ENCODE results near the gene COMTD1. TPM values are rescaled to one million over a fixed set of nuclear protein-coding genes. Genes with fewer than 3 reads are reported as not detected.
A peak's percentile ranks its signal among the peaks of the same experiment; 100 is the strongest.

Gene COMTD1
- total and polyA plus RNA-seq, 2 of the 13 experiments (the other 11 are each of a cell fraction or from before 2014, with no cell fraction given) = 11.8 to 18.4 TPM

GRCh38 chr10:75272896-75273295, 37.1 kb upstream of the COMTD1 start (continued):
- no peak for TF ChIP-seq CREM (IDR thresholded peaks at IDR 0.05)
- no peak for TF ChIP-seq CREM (CRISPR knock-in tag; IDR thresholded peaks at IDR 0.05)
- 0 out of 2 replicates have a peak, but pooled peaks have one; percentile 16 for TF ChIP-seq IKZF5 (CRISPR knock-in tag; IDR thresholded peaks at IDR 0.05)
- TF ChIP-seq TEAD2 (CRISPR knock-in tag; IDR thresholded peaks at IDR 0.05) = no peak
- TF ChIP-seq ZNF317 (CRISPR knock-in tag; IDR thresholded peaks at IDR 0.05) = no peak
- TF ChIP-seq ZNF138 (CRISPR knock-in tag; IDR thresholded peaks at IDR 0.05; ENCODE audit: low read depth) = no peak
- TF ChIP-seq SKIL (CRISPR knock-in tag; IDR thresholded peaks at IDR 0.05; ENCODE audit: borderline replicate concordance) = 0 out of 2 replicates have a peak, but pooled peaks have one; percentile 23
- TF ChIP-seq ZNF607 (CRISPR knock-in tag; IDR thresholded peaks at IDR 0.05; ENCODE audit: borderline replicate concordance) = no peak
- no peak for TF ChIP-seq DPF2 (CRISPR knock-in tag; IDR thresholded peaks at IDR 0.05; ENCODE audit: borderline replicate concordance, low read depth)
- TF ChIP-seq ZNF558 (CRISPR knock-in tag; IDR thresholded peaks at IDR 0.05; ENCODE audit: borderline replicate concordance) = no peak
- no peak for TF ChIP-seq FOXA1 (IDR thresholded peaks at IDR 0.05)
- TF ChIP-seq FOXA1 (CRISPR knock-in tag; IDR thresholded peaks at IDR 0.05) = peak; percentile 68
- no peak for TF ChIP-seq AFF4 (CRISPR knock-in tag; IDR thresholded peaks at IDR 0.05)
- no peak for TF ChIP-seq ZNF850 (CRISPR knock-in tag; conservative IDR thresholded peaks at IDR 0.05)
- peak; percentile 60; the same call in 1 of the 2 replicates for TF ChIP-seq FOXA3 (CRISPR knock-in tag; IDR thresholded peaks at IDR 0.05)
- TF ChIP-seq ZNF234 (CRISPR knock-in tag; conservative IDR thresholded peaks at IDR 0.05) = no peak
- 0 out of 2 replicates have a peak, but pooled peaks have one; percentile 37 for TF ChIP-seq HIC2 (CRISPR knock-in tag; IDR thresholded peaks at IDR 0.05; ENCODE audit: low read depth)
- TF ChIP-seq ZNF781 (CRISPR knock-in tag; IDR thresholded peaks at IDR 0.05; ENCODE audit: borderline replicate concordance, not compliant biosample characterization) = no peak
- TF ChIP-seq SALL1 (CRISPR knock-in tag; IDR thresholded peaks at IDR 0.05) = peak; percentile 29; the same call in 1 of the 2 replicates
- TF ChIP-seq ZC3H13 (CRISPR knock-in tag; IDR thresholded peaks at IDR 0.05) = no peak
- TF ChIP-seq ZNF496 (CRISPR knock-in tag; IDR thresholded peaks at IDR 0.05; ENCODE audit: insufficient replicate concordance) = no peak
- TF ChIP-seq HOXD1 (CRISPR knock-in tag; IDR thresholded peaks at IDR 0.05) = 0 out of 2 replicates have a peak, but pooled peaks have one; percentile 36
- peak; percentile 28; the same call in 1 of the 2 replicates for TF ChIP-seq RXRB (CRISPR knock-in tag; IDR thresholded peaks at IDR 0.05; ENCODE audit: borderline replicate concordance)
